Jurkat, Clone E6-1 (cell line): Measurements from ENCODE around the gene PADI6.

Experiments used
- DNase-seq: peaks from one replicate; pipeline ENCODE4 v3.0.0-alpha.2; 2011; ENCODE audit warnings: low read depth, low spot score
- H3K4me3 ChIP-seq: 2 replicates; pipeline ENCODE4 v1.5.1; 2011; ENCODE audit warnings: mild to moderate bottlenecking, low read length, control low read depth, moderate library complexity

Gene PADI6

GRCh38 chr1:17352419-17352909, 19.5 kb upstream of the PADI6 start:
- H3K4me3 ChIP-seq: no peak overlapping the region
- no peak for DNase-seq

GRCh38 chr1:17355898-17356297, 16.1 kb upstream of the PADI6 start:
- H3K4me3 ChIP-seq: no peak overlapping the region
- DNase-seq: no peak

GRCh38 chr1:17356387-17357026, 15.5 kb upstream of the PADI6 start:
- no peak overlapping the region for H3K4me3 ChIP-seq
- DNase-seq: no peak

- no peak overlapping the region for H3K4me3 ChIP-seq
- no peak for DNase-seq
These were observed 13.4 kb upstream of the PADI6 start for GRCh38 chr1:17358557-17358956.

GRCh38 chr1:17359031-17359430, 13.0 kb upstream of the PADI6 start:
- DNase-seq: no peak
- no peak overlapping the region for H3K4me3 ChIP-seq

- no peak for DNase-seq
- H3K4me3 ChIP-seq: no peak overlapping the region
These were observed 12.2 kb upstream of the PADI6 start for GRCh38 chr1:17359808-17360207.

- no peak for DNase-seq
- H3K4me3 ChIP-seq: no peak overlapping the region
These were observed 11.6 kb upstream of the PADI6 start for GRCh38 chr1:17360272-17360956.

- DNase-seq: no peak
- H3K4me3 ChIP-seq: no peak overlapping the region
These were observed 10.3 kb upstream of the PADI6 start for GRCh38 chr1:17361687-17362086.

GRCh38 chr1:17363351-17363750, 8.6 kb upstream of the PADI6 start:
- no peak overlapping the region for H3K4me3 ChIP-seq
- DNase-seq: no peak

GRCh38 chr1:17363771-17364170, 8.2 kb upstream of the PADI6 start:
- no peak for DNase-seq
- no peak overlapping the region for H3K4me3 ChIP-seq

- DNase-seq: no peak
- no peak overlapping the region for H3K4me3 ChIP-seq
These were observed 6.7 kb upstream of the PADI6 start for GRCh38 chr1:17365293-17365692.

- H3K4me3 ChIP-seq: no peak overlapping the region
- DNase-seq: no peak
These were observed 2.5 kb upstream of the PADI6 start for GRCh38 chr1:17369466-17369865.

GRCh38 chr1:17370618-17371017, 1.4 kb upstream of the PADI6 start:
- DNase-seq: no peak
- no peak overlapping the region for H3K4me3 ChIP-seq

GRCh38 chr1:17372955-17373354, 959 bp downstream of the PADI6 start:
- no peak for DNase-seq
- H3K4me3 ChIP-seq: no peak overlapping the region

GRCh38 chr1:17375651-17376050, 3.7 kb downstream of the PADI6 start:
- DNase-seq: no peak
- H3K4me3 ChIP-seq: no peak overlapping the region

- DNase-seq: no peak
These were observed 5.4 kb downstream of the PADI6 start for GRCh38 chr1:17377325-17377953.

GRCh38 chr1:17381161-17381560, 9.2 kb downstream of the PADI6 start:
- H3K4me3 ChIP-seq: no peak overlapping the region
- DNase-seq: no peak

More at GRCh38 chr1:17377325-17377953, 5.4 kb downstream of the PADI6 start:
- H3K4me3 ChIP-seq: no peak overlapping the region

GRCh38 chr1:17392199-17392740, 20.3 kb downstream of the PADI6 start:
- H3K4me3 ChIP-seq: no peak overlapping the region
- DNase-seq: no peak

- H3K4me3 ChIP-seq: no peak overlapping the region
- no peak for DNase-seq
These were observed 21.2 kb downstream of the PADI6 start for GRCh38 chr1:17393230-17393629.
